ENCODE results near the gene BBOX1. TPM values are rescaled to one million over a fixed set of nuclear protein-coding genes. Genes with fewer than 3 reads are reported as not detected.

Gene BBOX1
- total RNA-seq, 1 experiment from 2014 or later = not detected

DNA sequence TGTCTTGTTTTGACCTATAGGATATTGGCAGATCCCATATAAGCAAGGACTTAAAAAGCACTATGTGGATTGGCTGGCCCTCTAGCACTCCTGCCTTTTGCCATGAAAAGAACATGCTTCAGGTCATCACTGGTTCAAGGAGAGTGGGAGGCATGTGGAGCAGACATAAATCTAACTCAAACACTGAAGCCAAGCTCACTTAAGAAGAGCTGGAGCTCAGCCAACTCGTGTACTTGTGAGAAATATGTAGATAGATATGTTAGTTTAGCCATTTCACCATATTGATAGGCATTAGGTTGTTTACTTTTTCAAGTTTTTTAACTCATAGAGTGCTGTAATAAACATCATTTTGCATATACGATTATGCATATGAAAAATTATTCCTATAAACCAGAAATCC is 19.9 kb upstream of the BBOX1 start:
- Histone ChIP-seq H3K27ac (ENCODE audit: low read length) (no peak overlapping the region), H3K9me3 (ENCODE audit: control insufficient read depth, insufficient read depth, low read depth, low read length) (no peaks in the 10 kb centered on the region), H3K36me3 (ENCODE audit: control insufficient read depth, insufficient read depth, low read length) (no peaks in the 10 kb centered on the region), H3K27me3 (ENCODE audit: control insufficient read depth, insufficient read depth, low read length) (no peaks in the 10 kb centered on the region; the same call in 1 of the 2 replicates), H3K4me1 (ENCODE audit: control insufficient read depth, insufficient read depth, low read length) (no peaks in the 10 kb centered on the region), H3K4me3 (ENCODE audit: low read depth in 2 of 2, low read length in 2 of 2) (no peak overlapping the region)
- ATAC-seq = no peak
- ChIA-PET CTCF (no interaction called here), POLR2A (no interaction called here)
- TF ChIP-seq POLR2AphosphoS5 (IDR thresholded peaks at IDR 0.05; ENCODE audit: low read depth, low read length) (no peak), TCF7L2 (IDR thresholded peaks at IDR 0.05; ENCODE audit: low read depth, low read length) (no peak), SIN3A (IDR thresholded peaks at IDR 0.05; ENCODE audit: borderline replicate concordance, insufficient read depth, low read depth, low read length) (no peak)
- TF ChIP-seq, protein P1, sequence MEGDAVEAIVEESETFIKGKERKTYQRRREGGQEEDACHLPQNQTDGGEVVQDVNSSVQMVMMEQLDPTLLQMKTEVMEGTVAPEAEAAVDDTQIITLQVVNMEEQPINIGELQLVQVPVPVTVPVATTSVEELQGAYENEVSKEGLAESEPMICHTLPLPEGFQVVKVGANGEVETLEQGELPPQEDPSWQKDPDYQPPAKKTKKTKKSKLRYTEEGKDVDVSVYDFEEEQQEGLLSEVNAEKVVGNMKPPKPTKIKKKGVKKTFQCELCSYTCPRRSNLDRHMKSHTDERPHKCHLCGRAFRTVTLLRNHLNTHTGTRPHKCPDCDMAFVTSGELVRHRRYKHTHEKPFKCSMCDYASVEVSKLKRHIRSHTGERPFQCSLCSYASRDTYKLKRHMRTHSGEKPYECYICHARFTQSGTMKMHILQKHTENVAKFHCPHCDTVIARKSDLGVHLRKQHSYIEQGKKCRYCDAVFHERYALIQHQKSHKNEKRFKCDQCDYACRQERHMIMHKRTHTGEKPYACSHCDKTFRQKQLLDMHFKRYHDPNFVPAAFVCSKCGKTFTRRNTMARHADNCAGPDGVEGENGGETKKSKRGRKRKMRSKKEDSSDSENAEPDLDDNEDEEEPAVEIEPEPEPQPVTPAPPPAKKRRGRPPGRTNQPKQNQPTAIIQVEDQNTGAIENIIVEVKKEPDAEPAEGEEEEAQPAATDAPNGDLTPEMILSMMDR (IDR thresholded peaks at IDR 0.05) = no peak
- TF ChIP-seq, protein P2, sequence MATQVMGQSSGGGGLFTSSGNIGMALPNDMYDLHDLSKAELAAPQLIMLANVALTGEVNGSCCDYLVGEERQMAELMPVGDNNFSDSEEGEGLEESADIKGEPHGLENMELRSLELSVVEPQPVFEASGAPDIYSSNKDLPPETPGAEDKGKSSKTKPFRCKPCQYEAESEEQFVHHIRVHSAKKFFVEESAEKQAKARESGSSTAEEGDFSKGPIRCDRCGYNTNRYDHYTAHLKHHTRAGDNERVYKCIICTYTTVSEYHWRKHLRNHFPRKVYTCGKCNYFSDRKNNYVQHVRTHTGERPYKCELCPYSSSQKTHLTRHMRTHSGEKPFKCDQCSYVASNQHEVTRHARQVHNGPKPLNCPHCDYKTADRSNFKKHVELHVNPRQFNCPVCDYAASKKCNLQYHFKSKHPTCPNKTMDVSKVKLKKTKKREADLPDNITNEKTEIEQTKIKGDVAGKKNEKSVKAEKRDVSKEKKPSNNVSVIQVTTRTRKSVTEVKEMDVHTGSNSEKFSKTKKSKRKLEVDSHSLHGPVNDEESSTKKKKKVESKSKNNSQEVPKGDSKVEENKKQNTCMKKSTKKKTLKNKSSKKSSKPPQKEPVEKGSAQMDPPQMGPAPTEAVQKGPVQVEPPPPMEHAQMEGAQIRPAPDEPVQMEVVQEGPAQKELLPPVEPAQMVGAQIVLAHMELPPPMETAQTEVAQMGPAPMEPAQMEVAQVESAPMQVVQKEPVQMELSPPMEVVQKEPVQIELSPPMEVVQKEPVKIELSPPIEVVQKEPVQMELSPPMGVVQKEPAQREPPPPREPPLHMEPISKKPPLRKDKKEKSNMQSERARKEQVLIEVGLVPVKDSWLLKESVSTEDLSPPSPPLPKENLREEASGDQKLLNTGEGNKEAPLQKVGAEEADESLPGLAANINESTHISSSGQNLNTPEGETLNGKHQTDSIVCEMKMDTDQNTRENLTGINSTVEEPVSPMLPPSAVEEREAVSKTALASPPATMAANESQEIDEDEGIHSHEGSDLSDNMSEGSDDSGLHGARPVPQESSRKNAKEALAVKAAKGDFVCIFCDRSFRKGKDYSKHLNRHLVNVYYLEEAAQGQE (IDR thresholded peaks at IDR 0.05; ENCODE audit: insufficient read depth in 1 of 2, low read depth in 2 of 2, low read length in 1 of 2) = no peak
- DNase-seq (ENCODE audit: low read depth, low spot score) = no peak
- intact Hi-C loops (cut with micrococcal nuclease; ENCODE audit: unreplicated experiment) (no loop called here), in situ Hi-C loops (cut with HindIII; ENCODE audit: low pct_unique_long_range_greater_than_20kb, low sequenced_read_pairs) (no loop called here)
- BruUV-seq (replicated peaks) = no TSS peak

DNA sequence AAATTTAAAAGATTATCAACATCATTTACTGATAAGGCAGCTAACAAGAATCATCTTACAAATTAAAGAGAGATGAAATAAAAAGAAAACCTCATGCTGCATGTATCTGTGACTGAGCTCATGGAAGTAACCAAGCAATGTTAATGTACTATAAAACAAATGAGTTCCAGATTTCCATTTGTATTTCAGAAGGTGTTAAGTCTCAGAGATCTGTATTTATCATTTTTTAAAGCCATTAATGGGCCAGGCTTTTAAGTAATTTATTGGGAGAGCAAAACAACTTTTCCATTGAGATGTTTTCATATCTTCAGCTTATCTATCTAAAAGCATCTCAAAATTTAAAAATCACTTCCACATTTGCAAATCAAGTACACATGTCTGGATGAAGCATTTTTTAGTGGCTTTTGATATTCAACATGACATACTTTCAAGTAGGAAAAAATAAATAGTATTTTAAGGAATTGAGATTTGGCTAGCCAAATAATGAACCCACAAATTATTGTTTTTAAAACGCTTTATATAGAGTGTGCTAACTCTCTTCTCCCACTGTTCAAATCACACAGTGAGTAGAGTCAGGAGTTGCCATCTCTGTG is 17.9 kb upstream of the BBOX1 start:
- no peak overlapping the region for H3K27ac ChIP-seq (ENCODE audit: low read length)
- ATAC-seq (no peak), DNase-seq (ENCODE audit: low read depth, low spot score) (no peak)
- intact Hi-C loops (cut with micrococcal nuclease; ENCODE audit: unreplicated experiment) = no loop called here
- no peaks in the 10 kb centered on the region for H3K36me3 ChIP-seq (ENCODE audit: control insufficient read depth, insufficient read depth, low read length)
- no TSS peak for BruUV-seq (replicated peaks)
- H3K27me3 ChIP-seq (ENCODE audit: control insufficient read depth, insufficient read depth, low read length) = no peaks in the 10 kb centered on the region
- no peaks in the 10 kb centered on the region for H3K4me1 ChIP-seq (ENCODE audit: control insufficient read depth, insufficient read depth, low read length)
- CTCF ChIA-PET = interaction anchor here (0.6 kb wide), 1 partner anchor 19 kb away, joined by 4 read pairs; no protein-coding TSS in a partner anchor
- TF ChIP-seq, protein P1 (IDR thresholded peaks at IDR 0.05) = no peak
- TF ChIP-seq, protein P2 (IDR thresholded peaks at IDR 0.05; ENCODE audit: insufficient read depth in 1 of 2, low read depth in 2 of 2, low read length in 1 of 2) = no peak
- no peak for TF ChIP-seq TCF7L2 (IDR thresholded peaks at IDR 0.05; ENCODE audit: low read depth, low read length)
- TF ChIP-seq POLR2AphosphoS5 (IDR thresholded peaks at IDR 0.05; ENCODE audit: low read depth, low read length) = no peak
- no peak for TF ChIP-seq SIN3A (IDR thresholded peaks at IDR 0.05; ENCODE audit: borderline replicate concordance, insufficient read depth, low read depth, low read length)
- in situ Hi-C loops (cut with HindIII; ENCODE audit: low pct_unique_long_range_greater_than_20kb, low sequenced_read_pairs) = no loop called here
- H3K9me3 ChIP-seq (ENCODE audit: control insufficient read depth, insufficient read depth, low read depth, low read length) = no peaks in the 10 kb centered on the region
- POLR2A ChIA-PET = no interaction called here
- H3K4me3 ChIP-seq (ENCODE audit: low read depth in 2 of 2, low read length in 2 of 2) = no peak overlapping the region
